GM18951 (cell line): Measurements from ENCODE around the gene ARHGEF12.

ENCODE experiments used
- POLR2A ChIP-seq: IDR thresholded peaks from 4 replicates; pipeline ENCODE4 v1.6.1; 2011; ENCODE audit warnings: mild to moderate bottlenecking; ENCODE audit not compliant: insufficient read length, insufficient read depth; ENCODE audit errors: extremely low read depth
- in situ Hi-C: fragments of 300-500 bp; cut with MboI; formaldehyde crosslinking; loops from one replicate; pipeline ENCODE4 v1.12.0; 2022; ENCODE audit warnings: low sequenced_read_pairs, mixed read lengths, inconsistent platforms; ENCODE audit not compliant: unreplicated experiment

Gene ARHGEF12

GRCh38 chr11:120520091-120520822 is 184.0 kb downstream of the ARHGEF12 start:
- TF ChIP-seq POLR2A, result no peak
- in situ Hi-C loops, result no loop called here

- TF ChIP-seq POLR2A, result no peak
- in situ Hi-C loops, result no loop called here
Measured at GRCh38 chr11:120521176-120521575, 185.0 kb downstream of the ARHGEF12 start.

GRCh38 chr11:120522021-120522420 is 185.8 kb downstream of the ARHGEF12 start:
- in situ Hi-C loops, result no loop called here
- TF ChIP-seq POLR2A, result no peak

DNA sequence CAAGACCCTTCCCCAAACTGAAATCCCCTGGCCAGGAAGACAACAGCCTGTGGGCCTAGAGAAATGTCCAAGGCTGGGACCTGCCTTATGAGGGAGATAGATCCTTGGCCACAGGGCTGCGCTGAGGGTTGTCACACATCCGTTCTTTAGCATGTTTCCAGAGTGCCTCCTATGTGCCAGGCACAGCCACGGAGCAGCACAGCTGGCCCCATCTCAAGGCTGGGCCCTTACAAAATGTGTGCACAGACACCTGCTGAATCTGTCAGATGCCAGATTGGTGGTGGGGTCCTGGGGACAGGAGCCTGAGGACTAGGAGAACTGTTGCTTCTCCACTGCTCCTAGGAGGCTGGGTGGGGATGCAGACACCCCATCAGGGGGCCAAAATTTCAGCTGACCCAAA is 186.5 kb downstream of the ARHGEF12 start:
- no peak for TF ChIP-seq POLR2A
- in situ Hi-C loops, result no loop called here

DNA sequence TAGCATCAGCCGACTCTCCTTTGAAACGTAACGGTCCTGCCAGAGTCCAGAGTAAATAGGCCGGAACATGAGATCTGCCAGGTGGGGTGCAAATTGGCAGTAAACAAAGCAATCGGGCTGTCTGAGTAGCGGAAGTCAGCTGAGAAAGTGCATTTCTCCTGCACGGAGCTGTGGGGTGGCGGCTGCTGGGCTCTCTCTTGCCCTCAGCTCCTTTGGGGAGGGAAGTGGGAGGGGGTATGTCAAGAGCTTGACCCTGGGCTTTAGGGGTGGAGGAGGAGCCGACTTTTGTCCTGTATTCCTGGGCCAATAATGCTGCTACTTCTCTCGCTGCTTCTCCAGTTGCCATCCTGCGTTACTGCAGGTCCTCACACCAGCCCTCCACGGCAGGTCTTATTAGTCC is 187.0 kb downstream of the ARHGEF12 start:
- in situ Hi-C loops, result no loop called here
- no peak for TF ChIP-seq POLR2A

DNA sequence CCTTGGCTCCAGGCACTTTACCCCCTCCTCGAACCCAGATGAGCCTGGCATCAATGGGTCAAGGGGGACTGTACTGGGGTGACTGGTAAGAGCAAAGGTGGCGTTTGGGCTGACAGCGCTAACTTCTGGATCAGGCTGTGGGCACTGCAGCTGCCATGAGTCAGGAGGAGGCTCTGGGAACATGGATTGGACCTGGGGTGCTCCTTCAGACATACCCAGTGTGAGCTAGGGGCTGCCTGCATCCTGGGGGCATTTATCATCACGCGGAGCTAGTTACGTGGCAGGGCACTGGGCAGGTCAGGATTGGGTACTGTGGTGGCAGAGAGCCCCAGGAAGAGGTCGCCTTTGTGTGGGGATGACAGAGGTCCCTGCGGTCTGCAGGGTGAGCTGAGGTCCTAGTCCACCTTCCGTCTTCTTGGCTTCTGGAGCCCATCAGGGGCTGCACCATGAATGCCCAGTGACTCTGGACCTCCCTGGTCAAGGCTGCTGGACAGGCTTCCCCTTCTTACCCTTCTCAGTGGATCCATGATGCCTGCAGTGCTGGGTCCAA is 188.4 kb downstream of the ARHGEF12 start:
- no peak for TF ChIP-seq POLR2A
- in situ Hi-C loops, result no loop called here

- no peak for TF ChIP-seq POLR2A
- in situ Hi-C loops, result no loop called here
Measured at GRCh38 chr11:120525261-120526171, 189.3 kb downstream of the ARHGEF12 start.

DNA sequence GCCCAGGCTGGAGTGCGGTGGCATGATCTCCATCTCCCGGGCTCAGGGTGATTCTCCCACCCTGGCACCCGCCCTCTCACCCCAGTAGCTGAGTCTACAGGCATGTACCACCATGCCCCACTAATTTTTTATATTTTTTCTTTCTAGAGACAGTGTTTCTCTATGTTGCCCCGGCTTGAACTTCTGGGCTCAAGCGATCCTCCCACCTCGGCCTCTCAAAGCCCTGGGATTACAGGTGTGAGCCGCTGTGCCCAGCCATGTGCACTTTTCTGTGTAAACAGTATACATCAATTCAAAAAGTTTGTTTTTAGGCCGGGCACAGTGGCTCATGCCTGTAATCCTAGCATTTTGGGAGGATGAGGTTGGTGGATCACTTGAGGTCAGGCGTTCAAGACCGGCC is 190.0 kb downstream of the ARHGEF12 start:
- no peak for TF ChIP-seq POLR2A
- in situ Hi-C loops, result no loop called here

DNA sequence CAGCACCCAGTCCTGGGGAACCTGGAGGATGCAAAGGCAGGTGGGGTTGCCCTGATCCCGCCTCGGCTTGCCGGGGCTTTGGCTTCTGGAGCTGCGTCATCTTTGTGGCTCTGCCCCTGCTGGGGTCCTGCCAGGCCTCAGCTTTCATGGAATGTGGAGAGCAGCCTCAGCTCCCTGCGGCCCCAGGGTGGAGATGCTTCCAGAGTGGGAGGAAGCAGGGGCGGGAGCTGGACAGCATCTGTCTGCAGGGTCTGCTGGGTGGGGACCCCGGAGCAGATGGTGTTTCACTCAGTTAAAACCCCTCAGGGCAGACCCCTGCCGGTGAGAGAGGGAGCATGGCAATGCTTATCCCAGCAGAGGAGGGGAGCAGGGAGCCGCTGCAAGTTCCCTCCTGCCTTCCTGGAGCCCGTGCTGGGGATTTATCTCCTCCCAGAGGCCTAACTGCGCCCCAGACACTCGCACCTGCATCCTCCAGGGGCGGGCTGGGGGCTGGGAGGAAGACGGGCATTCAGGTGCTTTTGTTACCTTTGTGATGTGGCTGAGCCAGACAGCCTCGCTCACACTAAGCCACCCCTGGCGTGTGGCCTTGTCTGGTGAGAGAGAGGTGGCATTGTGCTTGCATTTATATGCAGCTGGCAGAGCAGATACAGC is 191.0 kb downstream of the ARHGEF12 start:
- no peak for TF ChIP-seq POLR2A
- in situ Hi-C loops, result no loop called here

DNA sequence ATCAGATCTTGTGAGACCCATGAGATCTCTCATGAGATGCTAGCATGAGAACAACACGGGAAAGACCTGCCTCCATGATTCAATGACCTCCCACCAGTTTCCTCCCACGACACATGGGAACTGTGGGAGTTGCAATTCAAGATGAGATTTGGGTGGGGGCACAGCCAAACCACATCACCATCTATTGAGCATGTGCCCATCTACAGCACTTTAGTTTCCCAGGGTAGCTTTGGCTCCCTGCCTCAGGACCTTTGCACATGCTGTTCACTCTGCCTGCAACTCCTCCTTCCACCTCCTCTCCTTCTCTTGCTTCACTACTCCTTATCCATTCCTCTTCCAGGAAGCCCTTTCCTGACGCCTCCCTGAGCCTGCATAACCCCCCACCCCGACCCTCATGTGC is 192.5 kb downstream of the ARHGEF12 start:
- no peak for TF ChIP-seq POLR2A
- in situ Hi-C loops, result no loop called here

- no peak for TF ChIP-seq POLR2A
- in situ Hi-C loops, result no loop called here
Measured at GRCh38 chr11:120529214-120529613, 193.0 kb downstream of the ARHGEF12 start.

DNA sequence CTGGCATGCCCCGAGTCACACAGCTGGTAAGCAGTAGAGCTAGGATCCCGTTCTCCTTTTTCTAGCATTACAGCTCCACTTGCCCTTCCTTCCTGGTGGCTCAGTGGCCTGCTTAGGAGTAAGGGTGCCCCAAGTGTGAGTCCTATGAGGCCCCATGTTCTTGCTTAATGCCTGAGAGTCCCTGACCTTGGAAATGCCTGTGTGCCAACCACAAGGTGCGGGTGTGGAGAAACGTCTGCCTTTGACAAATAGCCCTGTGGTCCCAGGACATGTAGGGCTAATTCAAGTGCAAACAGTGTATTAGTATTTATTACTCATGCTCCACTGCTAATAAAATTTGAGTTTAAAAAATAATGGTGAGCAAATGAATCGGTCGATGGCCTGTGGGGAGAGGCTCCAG is 193.7 kb downstream of the ARHGEF12 start:
- TF ChIP-seq POLR2A, result no peak
- in situ Hi-C loops, result no loop called here
